Erythroblast (primary cell): ENCODE data around the gene CANX.

Source experiments
- GATA1 ChIP-seq: IDR thresholded peaks from 2 replicates; pipeline ENCODE4 v1.6.1; 2011; ENCODE audit warnings: low read depth, mild to moderate bottlenecking, control low read depth, low read length, moderate library complexity
- POLR2A ChIP-seq: IDR thresholded peaks from 2 replicates; pipeline ENCODE4 v1.6.1; 2011; ENCODE audit warnings: mild to moderate bottlenecking, low read length

DNA sequence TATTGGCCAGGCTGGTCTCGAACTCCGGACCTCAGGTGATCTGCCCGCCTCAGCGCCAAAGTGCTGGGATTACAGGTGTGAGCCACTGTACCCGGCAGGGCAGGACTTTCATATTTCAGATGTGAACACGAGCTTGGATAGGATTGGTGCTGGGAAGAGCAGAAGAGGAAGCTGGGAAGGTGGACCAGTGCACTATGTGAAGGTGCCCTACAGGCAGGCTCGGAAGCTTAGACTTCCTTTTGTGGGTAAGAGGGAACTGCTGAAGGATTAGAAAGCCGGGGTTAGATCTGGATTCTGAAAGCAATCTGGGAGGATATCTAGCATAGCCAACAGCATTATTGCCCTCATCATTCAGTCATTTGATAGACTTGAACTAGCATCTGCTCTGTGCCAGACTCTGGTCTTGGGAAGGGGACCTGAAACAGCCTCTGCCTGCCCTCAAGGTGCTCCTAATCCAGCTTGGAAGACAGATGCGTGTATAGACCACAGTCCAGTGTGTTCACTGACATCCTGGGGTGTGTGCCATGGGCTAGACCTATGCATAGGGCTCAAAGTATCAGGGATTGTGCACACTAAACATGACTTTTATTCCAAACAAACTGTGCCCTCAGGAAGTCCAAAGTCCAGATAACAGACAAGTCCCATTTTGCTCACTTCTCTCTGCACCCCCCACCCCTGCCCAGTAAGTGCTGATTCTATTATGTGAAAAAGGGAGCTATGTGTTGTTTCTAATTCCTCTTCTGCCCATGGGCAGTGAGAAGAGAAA is 18.6 kb upstream of the CANX start:
- TF ChIP-seq POLR2A, result no peak
- no peak for TF ChIP-seq GATA1
